IMR-90 (cell line): ENCODE data around the gene PEX5. TPM values are rescaled to one million over a fixed set of nuclear protein-coding genes. Genes with fewer than 3 reads are reported as not detected.

ENCODE experiments used
- ATAC-seq: fragments of 200-7000 bp; cut with Tn5 transposase; 2 replicates; pipeline ENCODE4 v1.9.1; 2020; ENCODE audit warnings: low read depth, mild to moderate bottlenecking, moderate library complexity
- BruUV-seq: library from RNA; stranded (reverse); fragments of 400-500 nt; replicated peaks from 2 replicates; lab custom pipeline; 2021; lab: Mats Ljungman, UMichigan
- CTCF ChIA-PET: fragments of 300-600 bp; formaldehyde crosslinking; extraction: SDS; loops from one replicate; lab custom pipeline; 2021; ENCODE audit warnings: antibody characterized with exemption; lab: Yijun Ruan, JAX
- POLR2A ChIA-PET: fragments of 300-600 bp; sonication (Branson Sonifier 250); formaldehyde crosslinking; loops from one replicate; lab custom pipeline; 2022; ENCODE audit warnings: antibody characterized with exemption; ENCODE audit not compliant: unreplicated experiment; lab: Charles Lee
- DNase-seq: peaks from one replicate; pipeline ENCODE4 v3.0.0; 2013
- H2AFZ ChIP-seq: replicated peaks from 2 replicates; pipeline ENCODE3; 2013; ENCODE audit warnings: low read length, mild to moderate bottlenecking; ENCODE audit not compliant: poor library complexity
- H2AK5ac ChIP-seq: 2 replicates; pipeline ENCODE4 v1.6.1; 2013; ENCODE audit warnings: low read depth, low read length, inconsistent platforms
- H2AK9ac ChIP-seq: replicated peaks from 2 replicates; pipeline ENCODE3; 2013; ENCODE audit warnings: mild to moderate bottlenecking, low read depth, low read length, moderate library complexity; ENCODE audit not compliant: poor library complexity
- H2BK120ac ChIP-seq: 2 replicates; pipeline ENCODE4 v1.6.1; 2013; ENCODE audit warnings: low read depth, low read length, inconsistent platforms
- H2BK15ac ChIP-seq: 3 replicates; pipeline ENCODE4 v1.6.1; 2013; ENCODE audit warnings: low read depth, low read length, inconsistent platforms
- H2BK20ac ChIP-seq: 2 replicates; pipeline ENCODE4 v1.6.1; 2013; ENCODE audit warnings: low read depth, mild to moderate bottlenecking, inconsistent platforms, low read length, moderate library complexity
- H2BK5ac ChIP-seq: 2 replicates; pipeline ENCODE4 v1.6.1; 2013; ENCODE audit warnings: mild to moderate bottlenecking, low read depth, low read length, inconsistent platforms; ENCODE audit not compliant: poor library complexity, severe bottlenecking
- H3K14ac ChIP-seq: replicated peaks from 2 replicates; pipeline ENCODE4 v1.6.1; 2013; ENCODE audit warnings: low read depth, low read length, inconsistent platforms
- H3K18ac ChIP-seq: 2 replicates; pipeline ENCODE4 v1.6.1; 2013; ENCODE audit warnings: low read depth, low read length, control low read depth
- H3K23ac ChIP-seq: 2 replicates; pipeline ENCODE4 v1.6.1; 2013; ENCODE audit warnings: low read depth, low read length, inconsistent platforms
- H3K27ac ChIP-seq: 2 replicates; pipeline ENCODE4 v1.5.1; 2013; ENCODE audit warnings: mild to moderate bottlenecking, control low read depth, low read length; ENCODE audit not compliant: insufficient read depth
- H3K27me3 ChIP-seq: 2 replicates; pipeline ENCODE4 v1.6.1; 2013; ENCODE audit warnings: low read length; ENCODE audit not compliant: control insufficient read depth, insufficient read depth
- H3K36me3 ChIP-seq: 2 replicates; pipeline ENCODE4 v1.6.1; 2013; ENCODE audit warnings: low read length, mixed read lengths; ENCODE audit not compliant: control insufficient read depth, insufficient read depth
- H3K4ac ChIP-seq: 2 replicates; pipeline ENCODE4 v1.6.1; 2013; ENCODE audit warnings: low read depth, low read length, inconsistent platforms
- H3K4me1 ChIP-seq: 2 replicates; pipeline ENCODE4 v1.6.1; 2013; ENCODE audit warnings: low read length, mixed read lengths; ENCODE audit not compliant: control insufficient read depth, insufficient read depth
- H3K4me2 ChIP-seq: 2 replicates; pipeline ENCODE4 v1.6.1; 2013; ENCODE audit warnings: low read depth, mild to moderate bottlenecking, control low read depth, low read length, moderate library complexity
- H3K4me3 ChIP-seq: 2 replicates; pipeline ENCODE4 v1.5.1; 2013; ENCODE audit warnings: low read depth, mild to moderate bottlenecking, control low read depth, low read length, moderate library complexity; ENCODE audit not compliant: insufficient read depth
- H3K56ac ChIP-seq: 2 replicates; pipeline ENCODE4 v1.6.1; 2013; ENCODE audit warnings: low read length, inconsistent platforms; ENCODE audit not compliant: insufficient read depth; ENCODE audit errors: extremely low read depth
- H3K79me1 ChIP-seq, 2 experiments: 2 replicates each; pipeline ENCODE4 v1.6.1; 2013; ENCODE audit warnings: low read length in 2 of 2, inconsistent platforms in 1 of 2, low read depth in 1 of 2
- H3K9ac ChIP-seq: 2 replicates; pipeline ENCODE4 v1.6.1; 2013; ENCODE audit warnings: low read depth, low read length, control low read depth
- H3K9me1 ChIP-seq: 2 replicates; pipeline ENCODE4 v1.6.1; 2013; ENCODE audit warnings: low read length, inconsistent platforms; ENCODE audit not compliant: insufficient read depth
- H3K9me3 ChIP-seq: 2 replicates; pipeline ENCODE4 v1.6.1; 2013; ENCODE audit warnings: low read length; ENCODE audit not compliant: control insufficient read depth, insufficient read depth
- H4K20me1 ChIP-seq: 2 replicates; pipeline ENCODE4 v1.6.1; 2013; ENCODE audit warnings: low read length, inconsistent platforms; ENCODE audit not compliant: insufficient read depth
- H4K5ac ChIP-seq: 2 replicates; pipeline ENCODE4 v1.6.1; 2013; ENCODE audit warnings: mild to moderate bottlenecking, low read depth, low read length, control low read depth
- H4K8ac ChIP-seq, 2 experiments: 2 replicates each; pipeline ENCODE4 v1.6.1; 2013; ENCODE audit warnings: low read depth in 2 of 2, low read length in 2 of 2, control low read depth in 1 of 2, inconsistent platforms in 1 of 2
- H4K91ac ChIP-seq: 2 replicates; pipeline ENCODE4 v1.6.1; 2013; ENCODE audit warnings: low read depth, low read length, inconsistent platforms; ENCODE audit not compliant: insufficient read depth
- CTCF ChIP-seq: conservative IDR thresholded peaks from 2 replicates; pipeline ENCODE4 v1.5.1; 2012; ENCODE audit warnings: mild to moderate bottlenecking, low read depth, low read length, improper control_type of control experiment
- WGBS, 2 experiments: methylation state at CpG; one replicate each; pipeline versions ENCODE4 v1.1.5 to v1.1.7; 2013; ENCODE audit warnings: missing lambda C conversion rate in 2 of 2; ENCODE audit not compliant: insufficient read length in 1 of 2; ENCODE audit errors: extremely low coverage in 2 of 2; 5-methylcytosine and 5-hydroxymethylcytosine counted together
- dilution Hi-C: fragments of 300-500 bp; cut with HindIII; formaldehyde crosslinking; loops from one replicate; pipeline ENCODE4 v1.14.3; 2018; ENCODE audit warnings: low sequenced_read_pairs; ENCODE audit not compliant: unreplicated experiment
- in situ Hi-C: fragments of 300-500 bp; cut with MboI; formaldehyde crosslinking; loops from 3 replicates; pipeline ENCODE4 v1.14.3; 2019; ENCODE audit warnings: low sequenced_read_pairs, inconsistent platforms, mixed read lengths
- intact Hi-C: fragments of 100-400 bp; cut with micrococcal nuclease; formaldehyde crosslinking; loops from 2 replicates; pipeline ENCODE4 v1.10.0; 2022
- polyA plus RNA-seq, 3 experiments: library from polyadenylated mRNA; depleted of rRNA; stranded (reverse); fragments of >200 nt; gene quantifications; 2 replicates each; pipeline ENCODE4 v1.2.3, GENCODE V29; 2012; ENCODE audit warnings: low replicate concordance in 1 of 3
- total RNA-seq: library from RNA; depleted of rRNA; stranded (reverse); fragments of >200 nt; gene quantifications from 2 replicates; pipeline ENCODE4 v1.2.3, GENCODE V29; 2012

Gene PEX5
- total and polyA plus RNA-seq, 2 of the 4 experiments (the other 2 are of a cell fraction), result 14.4 to 18.3 TPM

- H3K9me3 ChIP-seq, result peaks cover 2% of the 10 kb centered on the region; the same call in 1 of the 2 replicates
- CTCF ChIA-PET, result no interaction called here
- H3K4ac ChIP-seq, result no peak overlapping the region
- no peak overlapping the region for H2BK5ac ChIP-seq
- no peak overlapping the region for H3K4me2 ChIP-seq
- no peak overlapping the region for H3K14ac ChIP-seq
- in situ Hi-C loops, result no loop called here
- dilution Hi-C loops, result no loop called here
- H3K23ac ChIP-seq, result no peak overlapping the region
- H3K27ac ChIP-seq, result no peak overlapping the region
- no peak overlapping the region for H3K4me3 ChIP-seq
- TF ChIP-seq CTCF, result no peak
- no peaks in the 10 kb centered on the region for H4K20me1 ChIP-seq
- H3K36me3 ChIP-seq, result peaks cover 2% of the 10 kb centered on the region
- no CpG with 5 or more reads among the region's 7 CpGs for WGBS, 2 experiments
- DNase-seq (no peak), ATAC-seq (no peak)
- H2AK9ac ChIP-seq, result no peak overlapping the region
- no peak overlapping the region for H3K18ac ChIP-seq
- no peaks in the 10 kb centered on the region for H3K4me1 ChIP-seq
- no peak overlapping the region for H3K56ac ChIP-seq
- BruUV-seq, result no TSS peak
- H4K91ac ChIP-seq, result no peak overlapping the region
- intact Hi-C loops, result no loop called here
- H2BK20ac ChIP-seq, result no peak overlapping the region
- no peak overlapping the region for H3K9ac ChIP-seq
- no peak overlapping the region for H4K5ac ChIP-seq
- H2BK15ac ChIP-seq, result no peak overlapping the region
- H2AK5ac ChIP-seq, result no peak overlapping the region
- no peaks in the 10 kb centered on the region for H3K9me1 ChIP-seq
- no peaks in the 10 kb centered on the region for H3K79me1 ChIP-seq
- no peak overlapping the region for H2BK120ac ChIP-seq
- H3K27me3 ChIP-seq, result peaks cover 7% of the 10 kb centered on the region
- no peak overlapping the region for H4K8ac ChIP-seq
- POLR2A ChIA-PET, result no interaction called here
- no peak overlapping the region for H2AFZ ChIP-seq
These were observed 28.1 kb downstream of the PEX5 start for GRCh38 chr12:7217475-7218069.
